ENCODE results near the gene ZBTB11.
"Not testable (repeated sequence)": the region's sequence is repeated elsewhere in the genome, so short reads cannot be mapped to it uniquely, and the experiment has no call there.

ZBTB11 gene, protein sequence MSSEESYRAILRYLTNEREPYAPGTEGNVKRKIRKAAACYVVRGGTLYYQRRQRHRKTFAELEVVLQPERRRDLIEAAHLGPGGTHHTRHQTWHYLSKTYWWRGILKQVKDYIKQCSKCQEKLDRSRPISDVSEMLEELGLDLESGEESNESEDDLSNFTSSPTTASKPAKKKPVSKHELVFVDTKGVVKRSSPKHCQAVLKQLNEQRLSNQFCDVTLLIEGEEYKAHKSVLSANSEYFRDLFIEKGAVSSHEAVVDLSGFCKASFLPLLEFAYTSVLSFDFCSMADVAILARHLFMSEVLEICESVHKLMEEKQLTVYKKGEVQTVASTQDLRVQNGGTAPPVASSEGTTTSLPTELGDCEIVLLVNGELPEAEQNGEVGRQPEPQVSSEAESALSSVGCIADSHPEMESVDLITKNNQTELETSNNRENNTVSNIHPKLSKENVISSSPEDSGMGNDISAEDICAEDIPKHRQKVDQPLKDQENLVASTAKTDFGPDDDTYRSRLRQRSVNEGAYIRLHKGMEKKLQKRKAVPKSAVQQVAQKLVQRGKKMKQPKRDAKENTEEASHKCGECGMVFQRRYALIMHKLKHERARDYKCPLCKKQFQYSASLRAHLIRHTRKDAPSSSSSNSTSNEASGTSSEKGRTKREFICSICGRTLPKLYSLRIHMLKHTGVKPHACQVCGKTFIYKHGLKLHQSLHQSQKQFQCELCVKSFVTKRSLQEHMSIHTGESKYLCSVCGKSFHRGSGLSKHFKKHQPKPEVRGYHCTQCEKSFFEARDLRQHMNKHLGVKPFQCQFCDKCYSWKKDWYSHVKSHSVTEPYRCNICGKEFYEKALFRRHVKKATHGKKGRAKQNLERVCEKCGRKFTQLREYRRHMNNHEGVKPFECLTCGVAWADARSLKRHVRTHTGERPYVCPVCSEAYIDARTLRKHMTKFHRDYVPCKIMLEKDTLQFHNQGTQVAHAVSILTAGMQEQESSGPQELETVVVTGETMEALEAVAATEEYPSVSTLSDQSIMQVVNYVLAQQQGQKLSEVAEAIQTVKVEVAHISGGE

GRCh38 chr3:101676765-101677435 is at the start of gene ZBTB11:
Gene ZBTB11 (minus strand): TSS chr3:101677132. CDS start chr3:101676914, 218 bp downstream.
- Mint-ChIP-seq H3K27ac (peak within 1 kb of the TSS; percentile 94), H3K36me3 (ENCODE audit: low read depth) (peaks cover 53% of the 10 kb centered on the region), H3K4me1 (ENCODE audit: low read depth) (peaks cover 60% of the 10 kb centered on the region), H3K4me3 (peak within 1 kb of the TSS; percentile 85), H3K27me3 (no peaks in the 10 kb centered on the region), H3K9me3 (no peaks in the 10 kb centered on the region)

- Mint-ChIP-seq H3K36me3 (ENCODE audit: low read depth) (peaks cover 32% of the 10 kb centered on the region), H3K27me3 (no peaks in the 10 kb centered on the region), H3K4me3 (peak overlapping the region; percentile 99), H3K9me3 (no peaks in the 10 kb centered on the region), H3K4me1 (ENCODE audit: low read depth) (peaks cover 47% of the 10 kb centered on the region), H3K27ac (peak overlapping the region; percentile 97)
Measured at GRCh38 chr3:101725890-101726275, 49.0 kb upstream of the ZBTB11 start.

DNA sequence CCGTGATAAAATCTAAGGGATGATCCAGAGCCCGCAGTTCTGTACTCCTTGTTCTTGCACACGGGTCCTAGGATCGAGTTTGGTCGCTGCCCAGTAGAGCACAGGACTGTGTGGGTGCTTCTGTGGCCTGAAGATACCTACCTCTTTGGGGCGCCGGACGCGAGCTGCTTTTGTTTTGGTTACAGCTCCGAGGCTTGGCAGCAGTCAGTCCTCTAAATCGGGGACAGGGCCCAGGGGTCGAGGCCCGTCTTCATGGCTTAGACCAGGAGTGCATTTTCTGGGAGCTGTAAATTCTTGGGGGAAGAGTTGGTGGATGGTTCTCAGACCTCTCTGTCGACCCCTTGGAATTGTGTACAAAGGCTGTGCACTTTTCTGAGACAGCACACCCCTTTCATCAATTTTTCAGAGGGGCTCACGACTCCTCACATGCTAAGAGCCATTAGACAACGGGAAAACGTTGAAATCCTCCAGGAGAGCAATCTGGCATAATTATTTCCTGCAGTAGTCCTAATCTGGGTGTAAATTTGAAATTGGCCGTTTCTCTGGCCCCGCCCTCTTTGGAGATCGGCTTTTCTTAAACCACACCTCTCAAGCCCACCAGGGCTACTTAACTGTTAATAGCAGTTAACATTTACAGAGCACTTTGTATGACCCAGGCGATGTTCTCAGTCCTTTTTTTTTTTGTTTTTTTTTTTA is 48.4 kb upstream of the ZBTB11 start:
- Mint-ChIP-seq H3K9me3 (no peaks in the 10 kb centered on the region), H3K36me3 (ENCODE audit: low read depth) (peaks cover 28% of the 10 kb centered on the region), H3K4me3 (peak overlapping the region; percentile 99), H3K27me3 (no peaks in the 10 kb centered on the region), H3K27ac (peak overlapping the region; percentile 97), H3K4me1 (ENCODE audit: low read depth) (peaks cover 53% of the 10 kb centered on the region)

- Mint-ChIP-seq H3K27ac (peak within 1 kb of the TSS; percentile 97), H3K27me3 (no peaks in the 10 kb centered on the region), H3K4me1 (ENCODE audit: low read depth) (peaks cover 57% of the 10 kb centered on the region), H3K9me3 (no peaks in the 10 kb centered on the region), H3K36me3 (ENCODE audit: low read depth) (peaks cover 26% of the 10 kb centered on the region), H3K4me3 (peak within 1 kb of the TSS; percentile 99)
Measured at GRCh38 chr3:101724329-101725193, 47.6 kb upstream of the ZBTB11 start, which contains the start of gene CEP97. Gene CEP97 (plus strand): TSS chr3:101724614. CDS start chr3:101724677, 63 bp downstream.

GRCh38 chr3:101722394-101723173 is 45.7 kb upstream of the ZBTB11 start:
- H3K27me3 Mint-ChIP-seq: no peaks in the 10 kb centered on the region
- H3K27ac Mint-ChIP-seq: peak overlapping the region; percentile 70
- no peaks in the 10 kb centered on the region for H3K9me3 Mint-ChIP-seq
- H3K36me3 Mint-ChIP-seq (ENCODE audit: low read depth): peaks cover 11% of the 10 kb centered on the region
- peak overlapping the region; percentile 24 for H3K4me3 Mint-ChIP-seq
- peaks cover 57% of the 10 kb centered on the region for H3K4me1 Mint-ChIP-seq (ENCODE audit: low read depth)

GRCh38 chr3:101720851-101721840 is 44.2 kb upstream of the ZBTB11 start:
- H3K4me3 Mint-ChIP-seq: peak overlapping the region; percentile 32
- no peaks in the 10 kb centered on the region for H3K27me3 Mint-ChIP-seq
- no peaks in the 10 kb centered on the region for H3K36me3 Mint-ChIP-seq (ENCODE audit: low read depth)
- H3K4me1 Mint-ChIP-seq (ENCODE audit: low read depth): peaks cover 47% of the 10 kb centered on the region
- H3K9me3 Mint-ChIP-seq: no peaks in the 10 kb centered on the region
- peak overlapping the region; percentile 70 for H3K27ac Mint-ChIP-seq

GRCh38 chr3:101719604-101720185 is 42.8 kb upstream of the ZBTB11 start:
- no peaks in the 10 kb centered on the region for H3K27me3 Mint-ChIP-seq
- H3K9me3 Mint-ChIP-seq: no peaks in the 10 kb centered on the region
- no peak overlapping the region for H3K4me3 Mint-ChIP-seq
- H3K36me3 Mint-ChIP-seq (ENCODE audit: low read depth): no peaks in the 10 kb centered on the region
- peaks cover 38% of the 10 kb centered on the region for H3K4me1 Mint-ChIP-seq (ENCODE audit: low read depth)
- no peak overlapping the region for H3K27ac Mint-ChIP-seq

GRCh38 chr3:101718455-101718854 is 41.5 kb upstream of the ZBTB11 start:
- Mint-ChIP-seq H3K4me1 (ENCODE audit: low read depth) (peaks cover 29% of the 10 kb centered on the region), H3K9me3 (no peaks in the 10 kb centered on the region), H3K4me3 (no peak overlapping the region), H3K27me3 (no peaks in the 10 kb centered on the region), H3K27ac (no peak overlapping the region), H3K36me3 (ENCODE audit: low read depth) (no peaks in the 10 kb centered on the region)

DNA sequence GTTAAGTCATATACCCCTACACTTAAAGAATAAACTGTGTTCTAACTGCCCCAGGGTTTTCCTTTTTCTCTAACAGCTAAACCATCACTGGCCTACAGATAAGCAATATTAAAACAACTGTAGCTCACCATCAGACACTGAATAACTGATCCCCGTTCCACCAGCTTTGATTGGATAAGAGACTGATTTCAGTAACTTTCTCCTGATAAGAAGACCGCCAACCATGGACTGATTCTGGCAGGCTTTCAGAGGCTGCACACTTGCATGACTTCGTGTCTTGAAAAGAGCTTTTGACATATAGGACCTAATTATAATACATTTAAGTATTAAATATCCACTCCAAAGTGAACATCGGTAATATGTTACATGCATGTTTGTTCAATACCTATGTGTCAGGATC is 32.2 kb upstream of the ZBTB11 start:
- no peaks in the 10 kb centered on the region for H3K27me3 Mint-ChIP-seq
- no peak overlapping the region for H3K4me3 Mint-ChIP-seq
- H3K4me1 Mint-ChIP-seq (ENCODE audit: low read depth): no peaks in the 10 kb centered on the region

DNA sequence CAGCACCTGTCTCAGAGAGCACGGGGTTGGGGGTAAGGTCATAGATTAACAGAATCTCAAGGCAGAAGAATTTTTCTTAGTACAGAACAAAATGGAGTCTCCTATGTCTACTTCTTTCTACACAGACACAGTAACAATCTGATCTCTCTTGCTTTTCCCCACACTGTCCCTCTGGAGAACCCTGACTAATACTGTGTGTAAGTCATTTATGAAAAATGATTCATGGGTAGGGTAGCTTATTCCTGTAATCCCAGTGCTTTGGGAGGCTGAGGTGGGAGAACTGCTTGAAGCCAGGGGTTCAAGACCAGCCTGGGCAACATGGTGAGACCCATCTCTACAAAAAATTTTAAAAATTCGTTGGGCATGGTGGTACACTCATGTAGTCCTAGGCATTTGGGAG is 27.7 kb upstream of the ZBTB11 start:
- H3K4me1 Mint-ChIP-seq (ENCODE audit: low read depth); H3K4me3 Mint-ChIP-seq: not testable (repeated sequence)

More for the DNA sequence above, 32.2 kb upstream of the ZBTB11 start:
- no peaks in the 10 kb centered on the region for H3K36me3 Mint-ChIP-seq (ENCODE audit: low read depth)
- no peaks in the 10 kb centered on the region for H3K9me3 Mint-ChIP-seq
- no peak overlapping the region for H3K27ac Mint-ChIP-seq

GRCh38 chr3:101703169-101703568 is 26.2 kb upstream of the ZBTB11 start:
- H3K4me1 Mint-ChIP-seq (ENCODE audit: low read depth): no peaks in the 10 kb centered on the region
- no peaks in the 10 kb centered on the region for H3K36me3 Mint-ChIP-seq (ENCODE audit: low read depth)
- H3K9me3 Mint-ChIP-seq: no peaks in the 10 kb centered on the region
- H3K27ac Mint-ChIP-seq: no peak overlapping the region
- no peak overlapping the region for H3K4me3 Mint-ChIP-seq
- no peaks in the 10 kb centered on the region for H3K27me3 Mint-ChIP-seq

More for the DNA sequence above, 27.7 kb upstream of the ZBTB11 start:
- H3K27ac Mint-ChIP-seq; H3K27me3 Mint-ChIP-seq; H3K9me3 Mint-ChIP-seq; H3K36me3 Mint-ChIP-seq (ENCODE audit: low read depth): not testable (repeated sequence)

Measured in stimulated activated naive CD8-positive, alpha-beta T cell treated with anti-CD3 and anti-CD28 coated beads, Interleukin-15, Interleukin-2, amounts not matched to agents 100 ng/mL and 50 ng/mL, for 24 hours (primary cell).